ENCODE data around the gene HK3. TPM values are rescaled to one million over a fixed set of nuclear protein-coding genes. Genes with fewer than 3 reads are reported as not detected.

HK3 gene
- total RNA-seq, 1 donor from 2014 or later = 6.4 TPM

- peak; percentile 9 for DNase-seq (ENCODE audit: missing footprints)
These were observed 41.3 kb downstream of the HK3 start for GRCh38 chr5:176857894-176858273.

GRCh38 chr5:176857216-176857893 is 41.8 kb downstream of the HK3 start:
- intact Hi-C loops (cut with DNase I) = no loop called here
- peak; percentile 46 for DNase-seq (ENCODE audit: missing footprints)
- ATAC-seq = no peak

More at GRCh38 chr5:176857894-176858273, 41.3 kb downstream of the HK3 start:
- intact Hi-C loops (cut with DNase I) = no loop called here
- ATAC-seq = no peak

GRCh38 chr5:176856746-176857145 is 42.4 kb downstream of the HK3 start:
- intact Hi-C loops (cut with DNase I) = no loop called here
- DNase-seq (ENCODE audit: missing footprints) (peak; percentile 64), ATAC-seq (no peak)

GRCh38 chr5:176855598-176855997 is 43.5 kb downstream of the HK3 start:
- DNase-seq (ENCODE audit: missing footprints) (no peak), ATAC-seq (no peak)
- intact Hi-C loops (cut with DNase I) = no loop called here

GRCh38 chr5:176854164-176854563 is 45.0 kb downstream of the HK3 start:
- ATAC-seq (no peak), DNase-seq (ENCODE audit: missing footprints) (no peak)
- intact Hi-C loops (cut with DNase I) = no loop called here

GRCh38 chr5:176853151-176853778 is 45.9 kb downstream of the HK3 start:
- no peak for DNase-seq (ENCODE audit: missing footprints)
- no peak for ATAC-seq
- intact Hi-C loops (cut with DNase I) = no loop called here

GRCh38 chr5:176851871-176852658 is 47.1 kb downstream of the HK3 start:
- no peak for ATAC-seq
- DNase-seq (ENCODE audit: missing footprints) = no peak
- intact Hi-C loops (cut with DNase I) = no loop called here

GRCh38 chr5:176851380-176851779 is 47.8 kb downstream of the HK3 start:
- DNase-seq (ENCODE audit: missing footprints) (no peak), ATAC-seq (no peak)
- intact Hi-C loops (cut with DNase I) = no loop called here

- ATAC-seq (no peak), DNase-seq (ENCODE audit: missing footprints) (no peak)
These were observed 48.5 kb downstream of the HK3 start for GRCh38 chr5:176850371-176851245.

GRCh38 chr5:176849611-176850227 is 49.4 kb downstream of the HK3 start:
- intact Hi-C loops (cut with DNase I) = no loop called here
- ATAC-seq = no peak

More at GRCh38 chr5:176850371-176851245, 48.5 kb downstream of the HK3 start:
- intact Hi-C loops (cut with DNase I) = no loop called here

GRCh38 chr5:176848651-176849050 is 50.5 kb downstream of the HK3 start:
- intact Hi-C loops (cut with DNase I) = no loop called here
- ATAC-seq = no peak
- no peak for DNase-seq (ENCODE audit: missing footprints)

More at GRCh38 chr5:176849611-176850227, 49.4 kb downstream of the HK3 start:
- no peak for DNase-seq (ENCODE audit: missing footprints)

GRCh38 chr5:176847726-176848290 is 51.3 kb downstream of the HK3 start:
- intact Hi-C loops (cut with DNase I) = no loop called here
- ATAC-seq (no peak), DNase-seq (ENCODE audit: missing footprints) (no peak)

GRCh38 chr5:176847148-176847547 is 52.0 kb downstream of the HK3 start:
- DNase-seq (ENCODE audit: missing footprints) (peak; percentile 9), ATAC-seq (no peak)
- intact Hi-C loops (cut with DNase I) = no loop called here

GRCh38 chr5:176846335-176847140 is 52.6 kb downstream of the HK3 start:
- ATAC-seq (no peak), DNase-seq (ENCODE audit: missing footprints) (peak; percentile 17)
- intact Hi-C loops (cut with DNase I) = no loop called here

- no peak for ATAC-seq
- DNase-seq (ENCODE audit: missing footprints) = peak; percentile 6
- intact Hi-C loops (cut with DNase I) = no loop called here
These were observed 53.8 kb downstream of the HK3 start for GRCh38 chr5:176845392-176845713.

- DNase-seq (ENCODE audit: missing footprints) (peak; percentile 60), ATAC-seq (no peak)
- intact Hi-C loops (cut with DNase I) = no loop called here
These were observed 54.3 kb downstream of the HK3 start for GRCh38 chr5:176844706-176845391.

GRCh38 chr5:176844281-176844680 is 54.9 kb downstream of the HK3 start:
- intact Hi-C loops (cut with DNase I) = no loop called here
- peak; percentile 4 for DNase-seq (ENCODE audit: missing footprints)
- ATAC-seq = no peak
